OCI-LY3 (cell line): ENCODE results near the gene SMAGP.

ENCODE experiments used
- EZH2phosphoT487 ChIP-seq: fragments of 200-600 bp; shearing (Covaris generic); IDR thresholded peaks from 2 replicates; pipeline ENCODE4 v1.6.1; 2018; ENCODE audit warnings: antibody characterized with exemption, mixed run types, low read depth
- TF ChIP-seq, protein P1 (sequence below): fragments of 200-600, 300-600 bp; sonication (generic); IDR thresholded peaks from 2 replicates; pipeline ENCODE4 v1.5.1; 2014; ENCODE audit warnings: antibody characterized with exemption, low read length, low read depth

DNA sequence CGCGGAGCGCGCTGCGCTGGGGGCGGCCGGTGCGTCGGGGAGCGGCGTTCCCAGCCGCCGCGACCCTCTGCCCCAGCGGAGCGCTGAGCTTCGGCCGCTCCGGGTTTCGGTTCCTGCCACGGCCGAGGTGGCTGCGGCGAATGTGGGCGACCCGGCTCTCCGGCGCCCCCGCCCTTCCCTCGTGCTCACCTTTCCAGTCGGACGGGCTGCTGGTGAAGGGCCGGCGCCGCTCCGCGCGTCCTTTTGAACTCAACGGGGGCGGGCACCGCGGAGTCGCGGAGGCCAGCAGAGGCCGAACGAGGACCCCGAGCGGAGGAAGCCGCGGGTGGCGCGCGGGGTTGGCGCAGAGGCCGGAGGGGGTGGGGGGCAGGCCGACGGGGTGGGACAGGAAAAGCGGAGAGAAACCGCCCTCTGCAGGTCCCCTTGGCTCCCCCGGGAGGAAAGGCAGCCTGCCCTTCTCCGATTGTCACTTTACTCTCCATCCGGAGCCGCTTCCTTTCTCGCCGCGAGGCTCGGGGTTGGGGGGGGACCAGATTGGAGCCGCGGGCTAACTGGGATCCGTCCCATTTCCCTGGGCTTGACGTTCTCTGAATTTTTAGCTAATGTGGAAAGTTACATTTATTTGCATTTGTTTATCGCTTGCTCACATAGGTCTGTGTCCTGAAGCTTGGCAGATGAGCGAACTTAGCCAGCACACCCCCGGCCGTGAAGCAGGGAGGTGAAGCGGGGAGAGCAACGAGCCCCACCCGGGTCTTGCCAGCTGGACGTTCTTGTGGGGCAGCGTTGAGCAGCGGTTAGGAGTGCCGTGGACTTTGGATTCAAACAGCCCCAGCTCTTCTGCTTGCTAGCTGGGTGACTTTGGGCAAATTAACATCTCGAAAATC, at the start of gene SMAGP:
- TF ChIP-seq, protein P1, sequence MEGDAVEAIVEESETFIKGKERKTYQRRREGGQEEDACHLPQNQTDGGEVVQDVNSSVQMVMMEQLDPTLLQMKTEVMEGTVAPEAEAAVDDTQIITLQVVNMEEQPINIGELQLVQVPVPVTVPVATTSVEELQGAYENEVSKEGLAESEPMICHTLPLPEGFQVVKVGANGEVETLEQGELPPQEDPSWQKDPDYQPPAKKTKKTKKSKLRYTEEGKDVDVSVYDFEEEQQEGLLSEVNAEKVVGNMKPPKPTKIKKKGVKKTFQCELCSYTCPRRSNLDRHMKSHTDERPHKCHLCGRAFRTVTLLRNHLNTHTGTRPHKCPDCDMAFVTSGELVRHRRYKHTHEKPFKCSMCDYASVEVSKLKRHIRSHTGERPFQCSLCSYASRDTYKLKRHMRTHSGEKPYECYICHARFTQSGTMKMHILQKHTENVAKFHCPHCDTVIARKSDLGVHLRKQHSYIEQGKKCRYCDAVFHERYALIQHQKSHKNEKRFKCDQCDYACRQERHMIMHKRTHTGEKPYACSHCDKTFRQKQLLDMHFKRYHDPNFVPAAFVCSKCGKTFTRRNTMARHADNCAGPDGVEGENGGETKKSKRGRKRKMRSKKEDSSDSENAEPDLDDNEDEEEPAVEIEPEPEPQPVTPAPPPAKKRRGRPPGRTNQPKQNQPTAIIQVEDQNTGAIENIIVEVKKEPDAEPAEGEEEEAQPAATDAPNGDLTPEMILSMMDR: no peak; the same call in none of the 2 replicates
- no peak for TF ChIP-seq EZH2phosphoT487
